ENCODE measurements around the gene BICC1.

GRCh38 chr10:58827381-58827780, 314.7 kb downstream of the BICC1 start:
- TF ChIP-seq POLR2A (IDR thresholded peaks at IDR 0.05), result no peak
- TF ChIP-seq CTCF (IDR thresholded peaks at IDR 0.05), result no peak
- TF ChIP-seq POLR2AphosphoS5 (IDR thresholded peaks at IDR 0.05), result no peak
